HuH-7 (cell line): Measurements from ENCODE around the gene TEK.
"Not testable (repeated sequence)": the region's sequence is repeated elsewhere in the genome, so short reads cannot be mapped to it uniquely, and the experiment has no call there.

Experiments used
- DNase-seq: peaks from one replicate; pipeline ENCODE4 v3.0.0; 2011; ENCODE audit warnings: low spot score

Gene TEK

GRCh38 chr9:27108981-27109541 lies at the start of gene TEK:
Gene TEK (plus strand): TSS chr9:27109225. CDS start chr9:27109591, 366 bp downstream.
- DNase-seq, result no peak

DNA sequence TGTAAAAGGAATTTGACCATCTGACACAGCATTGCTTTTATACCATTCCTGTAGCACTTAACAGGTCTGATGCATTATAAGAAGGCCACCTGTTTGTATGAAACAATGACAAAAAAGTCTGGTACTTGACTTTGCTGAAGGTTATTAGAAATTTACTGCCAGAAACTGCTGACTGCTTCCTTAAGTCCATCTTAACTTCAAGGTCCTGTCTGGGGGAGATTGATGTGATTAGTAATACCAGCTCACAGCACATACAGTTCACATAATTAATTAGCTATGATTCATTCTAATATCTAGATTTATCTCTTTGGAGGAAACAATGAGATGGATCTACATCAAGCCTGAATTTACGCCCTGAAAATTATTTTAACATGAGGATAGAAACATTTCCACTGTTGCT lies 49.6 kb upstream of the TEK start:
- no peak for DNase-seq

- DNase-seq, result no peak
These were observed 49.1 kb upstream of the TEK start for GRCh38 chr9:27059907-27060306.

GRCh38 chr9:27065288-27065687 lies 43.7 kb upstream of the TEK start:
- peak; percentile 18 for DNase-seq

- DNase-seq, result no peak
These were observed 34.9 kb upstream of the TEK start for GRCh38 chr9:27073841-27074728.

GRCh38 chr9:27078685-27079084 lies 30.3 kb upstream of the TEK start:
- no peak for DNase-seq

DNA sequence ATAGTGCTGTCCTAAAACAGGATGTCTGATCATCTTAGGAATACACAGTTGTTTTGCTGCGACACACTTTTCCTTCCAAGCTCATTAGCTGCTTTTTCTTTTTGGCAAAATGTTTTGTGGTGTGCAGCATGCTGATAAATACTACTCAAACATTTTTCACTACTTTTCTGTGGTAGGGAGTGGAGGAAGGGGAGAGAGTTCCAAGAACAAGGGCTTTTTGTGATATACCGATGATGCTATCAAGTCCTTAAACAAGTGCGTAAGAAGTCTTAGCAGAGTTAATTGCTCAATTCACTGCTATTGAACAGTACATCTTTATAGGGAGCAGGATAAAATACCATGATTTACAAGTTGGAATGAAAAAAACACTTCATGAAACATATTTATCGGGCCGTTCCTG lies 23.6 kb upstream of the TEK start:
- DNase-seq, result no peak

- no peak for DNase-seq
These were observed 22.0 kb upstream of the TEK start for GRCh38 chr9:27086818-27087680.

- DNase-seq, result no peak
These were observed 20.0 kb upstream of the TEK start for GRCh38 chr9:27088981-27089380.

DNA sequence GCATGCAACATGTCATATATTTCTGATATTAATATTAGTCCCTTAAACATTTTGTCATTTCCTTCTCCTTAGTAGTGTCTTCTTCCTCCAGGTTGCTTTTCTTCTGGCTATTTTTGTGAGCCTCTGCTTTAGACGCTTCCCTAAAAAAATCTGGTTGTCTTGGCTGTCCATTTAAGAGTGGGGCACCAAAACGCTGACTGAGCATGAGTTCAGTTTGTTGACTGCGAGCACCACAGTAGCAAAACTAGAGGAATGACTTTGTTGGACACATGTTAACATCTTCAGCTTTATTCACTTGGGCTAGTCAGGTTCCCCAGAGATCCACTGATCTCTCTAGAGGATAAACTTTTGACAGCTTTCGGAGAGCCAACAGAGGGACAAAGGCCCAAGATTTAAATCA lies 19.3 kb upstream of the TEK start:
- no peak for DNase-seq

DNA sequence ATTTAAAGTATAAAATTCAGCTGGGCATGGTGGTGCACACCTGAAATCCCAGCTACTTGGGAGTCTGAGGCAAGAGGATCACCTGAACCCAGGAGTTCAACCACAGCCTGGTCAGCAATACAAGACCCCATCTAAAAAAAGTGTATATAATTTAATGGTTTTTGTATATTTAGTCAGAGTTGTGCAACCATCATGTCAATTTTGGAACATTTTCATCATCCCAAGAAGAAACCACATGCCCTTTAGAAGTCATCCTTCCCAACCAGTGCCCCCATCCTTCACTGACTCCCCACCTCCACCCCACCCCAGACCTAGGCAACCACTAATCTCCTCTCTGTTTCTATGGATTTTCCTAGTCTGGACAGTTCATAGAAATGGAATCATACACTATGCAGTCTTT lies 18.8 kb upstream of the TEK start:
- no peak for DNase-seq

DNA sequence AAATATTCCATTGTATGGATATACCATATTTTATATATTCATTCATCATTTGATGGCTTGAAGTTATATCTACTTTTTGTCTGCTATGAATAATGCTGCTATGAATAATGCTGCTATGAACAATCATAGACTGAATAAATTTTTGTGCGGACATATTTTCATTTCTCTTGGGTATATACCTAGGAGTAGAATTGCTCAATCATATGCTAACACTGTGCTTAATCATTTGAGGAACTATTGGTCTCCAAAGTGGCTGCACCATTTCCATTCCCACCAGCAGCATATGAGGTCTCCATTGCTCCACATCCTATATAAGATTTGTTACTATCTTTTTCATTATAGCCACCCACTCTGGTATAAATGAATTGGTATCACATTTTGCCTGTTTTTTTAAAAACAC lies 18.3 kb upstream of the TEK start:
- no peak for DNase-seq

DNA sequence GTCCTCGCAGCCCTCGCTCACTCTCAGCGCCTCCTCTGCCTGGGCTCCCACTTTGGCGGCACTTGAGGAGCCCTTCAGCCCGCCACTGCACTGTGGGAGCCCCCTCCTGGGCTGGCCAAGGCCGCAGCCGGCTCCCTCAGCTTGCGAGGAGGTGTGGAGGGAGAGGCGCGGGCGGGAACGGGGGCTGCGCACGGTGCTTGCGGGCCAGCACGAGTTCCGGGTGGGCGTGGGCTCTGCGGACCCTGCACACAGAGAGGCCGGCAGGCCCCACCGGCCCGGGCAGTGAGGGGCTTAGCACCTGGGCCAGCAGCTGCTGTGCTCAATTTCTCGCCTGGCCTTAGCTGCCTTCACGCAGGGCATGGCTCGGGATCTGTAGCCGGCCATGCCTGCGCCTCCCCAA lies 16.5 kb upstream of the TEK start:
- DNase-seq, result not testable (repeated sequence)

GRCh38 chr9:27093384-27094067 lies 15.5 kb upstream of the TEK start:
- not testable (repeated sequence) for DNase-seq

DNA sequence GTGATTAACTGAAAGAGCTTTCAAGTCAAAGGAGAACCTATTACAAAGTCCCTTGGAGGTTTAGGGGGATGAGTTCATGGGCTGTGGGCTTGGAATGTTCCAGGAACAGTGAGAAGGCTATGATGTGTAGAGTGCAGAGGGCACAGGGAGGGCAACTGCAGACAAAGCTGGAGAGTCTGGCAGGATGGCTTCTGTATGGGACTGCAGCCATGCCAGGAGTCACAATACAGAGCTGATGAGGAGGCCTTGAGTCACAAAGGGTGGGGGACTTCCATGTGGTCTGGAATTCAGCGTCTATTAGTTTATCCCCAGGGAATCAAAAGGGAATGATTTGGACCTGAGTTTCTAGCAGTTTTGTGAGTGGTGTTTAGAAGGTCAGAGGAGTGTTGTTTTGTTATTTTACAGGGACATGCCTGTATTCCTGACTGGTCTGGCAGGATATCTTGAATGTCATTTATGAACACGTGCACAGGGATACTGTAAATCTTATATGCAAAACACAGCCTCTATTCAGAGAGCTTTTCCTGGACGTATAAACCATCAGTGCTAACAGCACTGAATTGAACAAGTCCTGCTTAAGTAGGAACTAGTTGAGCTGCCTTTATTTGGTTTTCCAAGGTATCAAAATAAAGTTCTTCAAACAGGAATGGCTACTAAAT lies 14.3 kb upstream of the TEK start:
- DNase-seq, result no peak

DNA sequence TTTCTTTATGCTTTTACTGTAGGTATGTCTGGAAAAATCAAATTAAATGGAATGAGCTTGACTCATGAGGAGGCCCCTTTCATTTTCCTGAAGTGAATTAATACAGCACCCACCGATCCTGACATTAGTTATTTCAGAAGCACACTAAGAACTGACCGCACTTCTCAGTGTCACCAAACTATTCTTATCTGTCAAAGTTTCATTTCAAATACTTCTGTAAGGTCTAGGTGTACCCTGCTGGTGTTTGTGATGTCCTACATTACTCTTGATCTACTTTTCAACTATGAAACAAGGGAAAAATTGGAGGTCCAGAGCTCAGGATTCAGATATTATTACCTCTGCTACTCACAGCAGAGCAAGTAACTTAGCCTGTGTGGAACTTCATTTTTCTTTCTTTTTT lies 1.8 kb upstream of the TEK start:
- no peak for DNase-seq

DNA sequence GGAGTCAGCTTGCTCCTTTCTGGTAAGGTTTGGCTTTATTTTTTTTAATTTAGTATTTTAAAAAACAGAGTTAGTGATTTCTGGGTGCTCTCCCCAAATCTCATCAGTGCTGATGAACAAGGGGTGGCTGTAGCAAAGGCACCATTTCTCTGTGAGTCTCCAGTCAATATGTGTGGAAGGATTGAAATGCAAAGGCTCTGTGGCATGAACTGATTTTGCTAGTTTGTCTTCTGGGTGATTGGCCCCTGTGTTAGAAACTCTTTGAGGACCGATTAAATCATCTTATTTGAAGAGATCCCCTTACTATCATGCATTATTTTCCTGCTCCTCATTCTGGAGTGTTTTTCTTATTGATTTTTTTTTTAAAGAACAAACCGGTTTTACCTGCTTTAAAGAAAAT lies 596 bp downstream of the TEK start:
- DNase-seq, result no peak

GRCh38 chr9:27110181-27110580 lies 1.2 kb downstream of the TEK start:
- no peak for DNase-seq

DNA sequence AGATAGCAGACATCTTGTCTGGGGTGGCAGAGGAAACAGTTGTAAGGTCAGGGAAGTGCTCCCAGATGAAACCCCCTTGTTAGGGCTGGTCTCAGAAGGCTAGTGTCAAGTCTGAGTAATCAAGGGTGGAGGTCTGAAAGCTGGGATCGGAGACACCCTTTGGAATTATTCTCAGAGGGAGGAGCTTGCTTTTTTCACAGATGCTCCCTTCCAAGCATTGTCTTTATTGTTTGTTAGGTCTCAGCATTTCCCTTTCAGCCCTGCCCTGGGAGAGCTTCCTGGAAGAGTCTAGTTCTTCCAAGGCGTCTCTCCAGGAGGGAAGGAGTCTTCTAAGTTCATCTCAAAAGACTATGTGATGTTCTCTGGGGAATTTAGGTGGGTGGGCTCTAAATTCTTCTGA lies 3.2 kb downstream of the TEK start:
- DNase-seq, result no peak

- DNase-seq, result no peak
These were observed 8.6 kb downstream of the TEK start for GRCh38 chr9:27117489-27118135.

- DNase-seq, result no peak
These were observed 9.9 kb downstream of the TEK start for GRCh38 chr9:27118916-27119315.
